Neuron (in vitro differentiated cells): ENCODE results near the gene ADO.
"Not testable (repeated sequence)": the region's sequence is repeated elsewhere in the genome, so short reads cannot be mapped to it uniquely, and the experiment has no call there.

ENCODE experiments used
- H2AFZ ChIP-seq: one replicate; pipeline ENCODE4 v1.6.1; 2013; ENCODE audit warnings: low read depth, mild to moderate bottlenecking, inconsistent platforms, low read length, moderate library complexity
- H3K27me3 ChIP-seq: one replicate; pipeline ENCODE4 v1.6.1; 2013; ENCODE audit warnings: low read length; ENCODE audit not compliant: insufficient read depth
- H3K36me3 ChIP-seq: one replicate; pipeline ENCODE4 v1.6.1; 2013; ENCODE audit warnings: low read length; ENCODE audit not compliant: insufficient read depth
- H3K4me1 ChIP-seq: one replicate; pipeline ENCODE4 v1.6.1; 2013; ENCODE audit warnings: low read length; ENCODE audit not compliant: insufficient read depth
- H3K4me3 ChIP-seq: 2 replicates; pipeline ENCODE4 v1.5.1; 2013; ENCODE audit warnings: mild to moderate bottlenecking, low read length, moderate library complexity
- H3K9me3 ChIP-seq: one replicate; pipeline ENCODE4 v1.6.1; 2013; ENCODE audit warnings: low read length

ADO gene

DNA sequence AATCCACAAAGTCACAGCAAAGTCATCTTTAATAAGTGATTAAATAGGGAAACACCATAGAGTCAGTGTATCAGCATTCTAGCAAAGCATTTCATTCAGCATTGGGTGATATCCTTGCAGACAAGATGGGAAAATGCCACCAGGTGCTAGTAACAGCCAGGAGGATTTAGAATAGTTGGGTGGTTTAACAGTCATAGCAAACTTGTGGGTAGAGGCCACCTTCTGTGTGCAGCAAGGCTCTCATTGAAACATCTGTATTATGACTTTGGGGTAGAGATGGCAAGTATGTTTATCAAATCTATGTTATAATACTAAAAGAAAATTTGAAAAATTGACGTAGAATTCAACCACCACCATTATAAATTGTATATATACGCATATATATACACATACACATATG lies 26.4 kb upstream of the ADO start:
- no peak overlapping the region for H2AFZ ChIP-seq
- no peaks in the 10 kb centered on the region for H3K36me3 ChIP-seq

DNA sequence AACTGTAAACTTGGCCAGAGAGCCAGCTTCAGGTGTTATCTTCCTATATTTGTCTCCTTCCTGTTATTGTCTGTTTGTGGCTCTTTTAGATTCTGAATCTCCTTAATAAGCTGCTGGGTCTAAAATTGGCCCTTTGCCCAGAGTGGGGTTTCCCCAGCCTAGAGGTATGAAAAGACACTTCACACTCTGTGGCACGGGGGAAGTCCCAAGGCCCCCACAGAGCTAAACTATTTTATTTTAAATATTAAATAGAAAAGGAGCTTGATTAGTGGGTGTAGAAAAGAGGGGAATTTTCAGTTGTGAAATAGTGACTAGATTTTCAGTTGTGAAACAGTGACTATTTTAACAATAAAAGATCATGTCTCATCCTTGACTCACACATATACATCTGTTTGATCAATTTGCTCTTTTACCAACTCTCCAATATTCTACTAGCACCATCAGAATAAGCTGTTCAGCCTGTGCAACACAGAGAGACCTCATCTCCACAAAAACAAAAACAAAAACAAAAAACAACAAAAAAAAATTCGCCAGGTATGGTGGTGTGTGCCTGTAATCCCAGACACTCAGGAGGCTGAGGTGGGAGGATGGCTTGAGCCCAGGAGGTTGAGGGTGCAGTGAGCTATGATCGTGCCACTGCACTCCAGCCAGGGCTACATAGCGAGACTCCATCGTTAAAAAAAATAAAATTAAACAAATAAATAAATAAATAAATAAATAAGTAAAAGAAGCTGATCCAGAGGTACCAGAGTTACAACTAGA lies 24.9 kb upstream of the ADO start:
- H3K9me3 ChIP-seq, result no peaks in the 10 kb centered on the region
- no peaks in the 10 kb centered on the region for H3K36me3 ChIP-seq
- no peak overlapping the region for H2AFZ ChIP-seq
- H3K4me1 ChIP-seq, result no peaks in the 10 kb centered on the region
- no peak overlapping the region for H3K4me3 ChIP-seq
- no peaks in the 10 kb centered on the region for H3K27me3 ChIP-seq

More for the DNA sequence above, 26.4 kb upstream of the ADO start:
- no peaks in the 10 kb centered on the region for H3K4me1 ChIP-seq
- H3K27me3 ChIP-seq, result no peaks in the 10 kb centered on the region
- H3K9me3 ChIP-seq, result no peaks in the 10 kb centered on the region
- H3K4me3 ChIP-seq, result no peak overlapping the region

DNA sequence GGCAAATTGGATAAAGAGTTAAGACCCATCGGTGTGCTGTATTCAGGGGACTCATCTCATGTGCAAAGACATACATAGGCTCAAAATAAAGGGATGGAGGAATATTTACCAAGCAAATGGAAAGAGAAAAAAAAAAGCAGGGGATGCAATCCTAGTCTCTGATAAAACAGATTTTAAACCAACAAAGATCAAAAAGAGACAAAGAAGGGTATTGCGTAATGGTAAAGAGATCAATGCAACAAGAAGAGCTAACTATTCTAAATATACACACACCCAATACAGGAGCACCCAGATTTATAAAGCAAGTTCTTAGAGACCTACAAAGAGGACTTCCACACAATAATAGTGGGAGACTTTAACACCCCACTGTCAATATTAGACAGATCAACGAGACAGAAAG lies 20.0 kb upstream of the ADO start:
- H3K4me3 ChIP-seq, H3K36me3 ChIP-seq, H3K4me1 ChIP-seq, H2AFZ ChIP-seq, H3K27me3 ChIP-seq, H3K9me3 ChIP-seq: not testable (repeated sequence)

DNA sequence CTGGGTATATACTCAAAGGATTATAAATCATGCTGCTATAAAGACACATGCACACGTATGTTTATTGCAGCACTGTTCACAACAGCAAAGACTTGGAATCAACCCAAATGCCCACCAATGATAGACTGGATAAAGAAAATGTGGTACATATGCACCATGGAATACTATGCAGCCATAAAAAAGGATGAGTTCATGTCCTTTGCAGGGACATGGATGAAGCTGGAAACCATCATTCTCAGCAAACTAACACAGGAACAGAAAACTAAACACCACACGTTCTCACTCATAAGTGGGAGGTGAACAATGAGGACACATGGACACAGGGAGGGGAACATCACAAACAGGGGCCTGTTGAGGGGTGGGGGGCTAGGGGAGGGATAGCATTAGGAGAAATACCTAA lies 16.2 kb upstream of the ADO start:
- not testable (repeated sequence) for H3K4me3 ChIP-seq, H3K27me3 ChIP-seq, H2AFZ ChIP-seq, H3K4me1 ChIP-seq, H3K36me3 ChIP-seq, H3K9me3 ChIP-seq

DNA sequence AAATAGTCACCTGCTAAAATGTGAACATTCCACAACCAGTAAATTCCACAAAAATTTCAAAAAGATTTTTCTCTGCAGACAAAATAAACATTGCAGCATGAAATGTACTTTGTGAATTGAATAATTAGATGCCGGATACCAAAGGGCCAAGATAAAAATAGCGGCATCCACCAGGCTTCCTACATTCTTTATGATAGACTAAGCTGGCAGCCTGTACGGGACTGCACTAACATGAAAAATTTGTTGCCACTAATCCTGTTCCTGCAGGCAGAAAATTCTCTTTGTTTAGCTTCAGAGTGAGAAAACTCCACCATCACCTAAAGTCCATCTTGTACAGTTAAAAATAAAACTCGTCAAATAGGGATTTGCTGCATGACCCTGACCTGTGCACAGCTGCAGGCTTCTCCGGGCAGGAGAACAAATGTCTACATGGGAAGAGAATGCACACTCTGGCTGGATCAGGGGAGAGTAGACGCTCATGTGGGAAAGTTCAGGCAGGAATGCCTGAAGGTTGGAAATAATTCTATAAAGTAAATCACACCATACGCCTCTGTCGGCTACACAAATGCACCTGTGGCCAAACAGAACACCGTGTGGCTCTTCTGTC lies 15.6 kb upstream of the ADO start:
- Histone ChIP-seq H3K4me3 (no peak overlapping the region), H3K36me3 (no peaks in the 10 kb centered on the region), H3K27me3 (no peaks in the 10 kb centered on the region), H3K9me3 (no peaks in the 10 kb centered on the region), H2AFZ (no peak overlapping the region), H3K4me1 (no peaks in the 10 kb centered on the region)

DNA sequence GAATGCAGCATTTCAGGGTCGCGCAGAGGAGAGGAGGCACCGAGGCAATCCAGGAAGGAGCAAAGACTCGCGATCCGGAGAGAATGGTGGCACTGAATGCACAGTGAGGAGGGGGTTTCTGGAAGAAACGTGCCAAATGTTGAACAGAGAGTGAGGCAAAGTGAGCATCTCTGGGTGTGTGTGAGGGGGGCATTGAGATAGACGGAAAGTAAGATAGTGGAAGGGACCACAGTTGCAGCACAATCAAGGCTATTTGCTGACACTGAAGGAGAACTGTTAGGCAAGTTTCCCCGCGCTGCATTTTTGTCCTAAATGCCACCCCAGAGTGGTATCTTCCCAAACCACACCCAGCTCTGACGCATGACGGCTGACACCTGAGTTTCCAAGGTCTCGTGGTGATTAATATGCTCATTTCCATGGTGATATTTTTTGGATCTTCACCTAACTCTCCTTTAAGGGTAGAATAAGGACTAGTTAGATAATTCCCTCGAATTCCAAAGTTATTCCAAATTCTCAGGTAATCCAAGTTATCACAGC lies 14.4 kb upstream of the ADO start:
- no peaks in the 10 kb centered on the region for H3K4me1 ChIP-seq
- no peaks in the 10 kb centered on the region for H3K36me3 ChIP-seq
- no peak overlapping the region for H2AFZ ChIP-seq
- H3K4me3 ChIP-seq, result no peak overlapping the region
- no peaks in the 10 kb centered on the region for H3K27me3 ChIP-seq
- no peaks in the 10 kb centered on the region for H3K9me3 ChIP-seq

DNA sequence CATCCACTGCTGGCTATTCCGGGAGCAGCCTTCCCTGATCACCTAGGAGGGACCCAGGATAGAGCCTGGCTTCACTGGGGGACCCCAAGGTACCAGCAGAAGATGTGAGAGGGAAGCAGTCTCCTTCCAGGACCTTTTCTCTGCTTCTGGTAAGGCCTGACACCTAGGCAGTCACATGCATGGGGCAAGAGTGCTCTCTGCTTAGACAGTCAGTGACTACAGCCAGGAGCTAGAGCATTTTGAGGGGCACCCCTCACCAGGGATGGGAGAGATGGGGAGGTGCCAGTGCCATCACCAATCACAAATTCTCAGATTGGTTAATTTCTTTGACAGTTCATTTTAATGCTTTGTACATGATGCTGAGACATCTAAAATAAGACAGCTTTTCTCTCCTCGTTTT lies 13.9 kb upstream of the ADO start:
- Histone ChIP-seq H3K27me3 (no peaks in the 10 kb centered on the region), H3K4me3 (no peak overlapping the region), H3K9me3 (no peaks in the 10 kb centered on the region), H3K36me3 (no peaks in the 10 kb centered on the region), H3K4me1 (no peaks in the 10 kb centered on the region), H2AFZ (no peak overlapping the region)

DNA sequence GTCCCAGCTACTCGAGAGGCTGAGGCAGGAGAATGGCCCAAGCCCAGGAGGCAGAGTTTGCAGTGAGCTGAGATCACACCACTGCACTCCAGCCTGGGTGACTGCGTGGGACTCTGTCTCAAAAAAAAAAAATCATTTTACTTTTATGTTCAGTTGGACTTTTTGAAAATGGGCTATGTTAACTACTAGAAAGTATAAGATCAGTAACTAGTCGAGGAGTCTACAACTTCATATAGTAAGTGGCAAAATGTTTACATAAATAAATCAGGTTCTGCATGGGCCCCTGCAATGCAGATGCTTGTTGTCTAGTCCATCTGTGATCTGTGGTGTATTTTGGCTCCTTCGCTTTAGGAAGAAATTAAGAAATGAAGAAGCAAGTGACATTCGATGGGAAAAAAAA lies 12.3 kb upstream of the ADO start:
- no peak overlapping the region for H3K4me3 ChIP-seq
- H3K36me3 ChIP-seq, result no peaks in the 10 kb centered on the region
- no peak overlapping the region for H2AFZ ChIP-seq

DNA sequence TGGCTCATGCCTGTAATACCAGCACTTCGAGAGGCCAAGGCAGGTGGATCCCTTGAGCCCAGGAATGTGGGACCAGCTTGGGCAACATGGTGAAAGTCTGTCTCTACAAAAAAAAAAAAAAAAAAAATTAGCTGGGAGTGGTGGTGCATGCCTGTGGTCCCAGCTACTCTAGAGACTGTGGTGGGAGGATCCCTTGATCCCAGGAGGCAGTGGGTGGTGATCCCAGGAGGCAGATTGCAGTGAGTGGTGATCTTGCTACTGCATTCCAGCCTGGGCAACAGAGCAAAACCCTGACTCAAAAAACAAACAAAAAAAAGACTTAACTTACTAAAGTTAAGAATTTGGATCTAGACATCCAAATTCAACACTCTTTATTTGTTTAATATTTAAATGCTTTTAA lies 10.2 kb upstream of the ADO start:
- H3K9me3 ChIP-seq, result no peaks in the 10 kb centered on the region
- H3K27me3 ChIP-seq, result no peaks in the 10 kb centered on the region
- no peaks in the 10 kb centered on the region for H3K36me3 ChIP-seq
- H3K4me3 ChIP-seq, result no peak overlapping the region
- no peak overlapping the region for H2AFZ ChIP-seq
- H3K4me1 ChIP-seq, result no peaks in the 10 kb centered on the region

More for the DNA sequence above, 12.3 kb upstream of the ADO start:
- H3K4me1 ChIP-seq, result no peaks in the 10 kb centered on the region
- no peaks in the 10 kb centered on the region for H3K27me3 ChIP-seq
- no peaks in the 10 kb centered on the region for H3K9me3 ChIP-seq

DNA sequence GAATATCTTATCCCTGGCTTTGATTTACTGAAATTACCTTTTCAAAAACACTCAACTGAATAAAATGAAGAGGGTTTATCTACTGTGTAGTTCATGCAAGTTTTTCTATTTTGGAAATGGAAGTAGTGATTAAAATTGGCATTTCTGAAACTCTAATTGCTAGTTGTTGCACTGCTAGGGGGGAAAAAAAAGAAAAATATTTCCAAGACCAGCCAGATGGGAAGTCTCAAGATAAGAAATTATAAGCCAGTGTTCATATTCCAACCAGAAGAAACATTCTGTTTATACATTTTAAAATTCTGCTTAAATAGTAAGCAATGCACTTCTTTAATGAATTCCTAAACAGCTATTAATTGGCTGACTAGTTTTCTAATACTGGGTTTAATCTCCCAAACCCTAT lies 9.4 kb upstream of the ADO start:
- H2AFZ ChIP-seq, result no peak overlapping the region
- no peaks in the 10 kb centered on the region for H3K4me1 ChIP-seq
- no peaks in the 10 kb centered on the region for H3K36me3 ChIP-seq
- H3K27me3 ChIP-seq, result no peaks in the 10 kb centered on the region
- H3K9me3 ChIP-seq, result no peaks in the 10 kb centered on the region
- no peak overlapping the region for H3K4me3 ChIP-seq

DNA sequence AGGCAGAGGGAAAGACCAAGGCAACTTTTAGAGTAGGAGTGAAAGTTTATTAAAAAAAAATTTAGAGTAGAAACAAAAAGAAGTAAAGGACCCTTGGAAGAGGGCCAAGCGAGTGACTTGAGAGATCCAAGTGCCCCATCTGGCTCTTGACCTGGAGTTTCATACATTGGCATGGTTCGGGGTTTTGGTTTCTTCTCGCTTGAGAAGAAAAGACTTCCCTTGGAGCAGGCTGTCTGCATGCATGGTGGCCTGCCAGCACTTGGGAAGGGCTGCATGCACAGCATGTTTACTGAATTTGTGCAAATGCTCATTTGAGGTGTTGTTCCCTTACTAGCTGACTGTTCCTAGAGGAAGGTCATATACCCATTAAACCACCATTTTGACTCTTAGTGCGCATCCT lies 8.8 kb upstream of the ADO start:
- Histone ChIP-seq H2AFZ (no peak overlapping the region), H3K9me3 (no peaks in the 10 kb centered on the region), H3K36me3 (no peaks in the 10 kb centered on the region), H3K27me3 (no peaks in the 10 kb centered on the region), H3K4me1 (no peaks in the 10 kb centered on the region), H3K4me3 (no peak overlapping the region)

DNA sequence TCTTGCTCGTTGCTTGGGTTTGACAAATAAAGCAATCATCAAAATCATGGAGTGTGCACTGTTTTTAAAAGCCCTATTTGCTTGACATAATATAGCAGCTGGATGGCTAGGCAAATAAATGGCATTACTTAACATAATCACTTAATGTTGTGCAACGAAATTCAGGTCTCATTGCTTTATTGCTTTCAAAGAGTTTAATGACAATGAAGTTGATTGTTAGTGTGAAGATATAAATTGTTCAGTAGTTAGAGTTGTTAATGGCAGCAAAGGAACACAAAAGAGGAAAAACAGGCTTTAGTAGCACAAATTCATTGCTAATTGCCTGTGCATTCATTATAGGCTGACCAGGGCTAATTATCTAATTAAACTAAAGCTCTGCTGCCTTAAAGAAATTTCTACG lies 7.6 kb upstream of the ADO start:
- Histone ChIP-seq H3K9me3 (no peaks in the 10 kb centered on the region), H3K27me3 (no peaks in the 10 kb centered on the region), H3K4me1 (no peaks in the 10 kb centered on the region), H3K36me3 (no peaks in the 10 kb centered on the region), H3K4me3 (no peak overlapping the region), H2AFZ (no peak overlapping the region)

DNA sequence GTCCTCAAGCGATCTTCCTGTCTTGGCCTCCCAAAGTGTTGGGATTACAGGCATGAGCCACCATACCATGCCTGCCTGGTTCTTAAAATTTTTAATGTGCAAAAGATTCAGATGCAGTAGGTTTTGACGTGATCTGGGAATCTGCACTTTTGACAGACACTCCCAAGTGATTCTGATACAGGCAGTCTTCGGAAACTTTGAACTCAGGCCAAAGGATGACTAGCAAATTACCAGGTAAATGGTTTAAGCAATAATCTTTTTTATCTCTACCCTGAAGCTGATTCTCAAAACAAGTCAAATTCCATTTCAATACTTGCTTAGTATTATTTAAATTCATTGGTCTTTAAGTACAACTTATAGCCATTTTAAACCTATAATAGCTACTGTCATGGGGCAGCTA lies 2.6 kb upstream of the ADO start:
- no peaks in the 10 kb centered on the region for H3K36me3 ChIP-seq
- H3K27me3 ChIP-seq, result no peaks in the 10 kb centered on the region
- no peak overlapping the region for H3K4me3 ChIP-seq
- no peaks in the 10 kb centered on the region for H3K9me3 ChIP-seq
- H3K4me1 ChIP-seq, result peaks cover 14% of the 10 kb centered on the region
- H2AFZ ChIP-seq, result no peak overlapping the region
